Measurements from ENCODE around the gene TGFB3.
"Not testable (repeated sequence)": the region's sequence is repeated elsewhere in the genome, so short reads cannot be mapped to it uniquely, and the experiment has no call there.

Gene TGFB3

GRCh38 chr14:75981426-75982265 is at the start of gene TGFB3:
TSS of gene TGFB3 (minus strand) at chr14:75981995. CDS start at chr14:75980893, 1,102 bp downstream.
- peak; percentile 44 for DNase-seq (ENCODE audit: low spot score)

- no peak for DNase-seq (ENCODE audit: low spot score)
Observed at GRCh38 chr14:76024211-76024907, 42.6 kb upstream of the TGFB3 start.

DNA sequence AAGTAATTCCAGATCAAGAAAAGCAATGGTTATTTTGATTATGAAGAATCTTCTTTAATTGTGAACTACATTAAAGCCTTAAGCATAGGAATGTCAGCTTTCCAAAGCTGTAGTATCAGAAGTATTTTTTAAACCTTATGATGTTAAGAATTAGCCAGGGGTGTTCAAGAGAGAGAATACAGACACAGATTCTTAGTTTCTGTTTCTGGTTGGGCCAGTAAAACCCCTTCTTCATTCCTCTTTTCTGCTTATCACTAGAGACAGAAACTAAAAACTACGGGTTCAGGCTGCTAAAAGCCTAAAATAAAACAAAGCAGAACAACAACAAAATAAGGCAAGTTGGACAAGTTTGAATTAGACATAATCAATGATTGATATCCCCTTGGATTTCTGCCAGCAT is 42.0 kb upstream of the TGFB3 start:
- DNase-seq (ENCODE audit: low spot score) = no peak

DNA sequence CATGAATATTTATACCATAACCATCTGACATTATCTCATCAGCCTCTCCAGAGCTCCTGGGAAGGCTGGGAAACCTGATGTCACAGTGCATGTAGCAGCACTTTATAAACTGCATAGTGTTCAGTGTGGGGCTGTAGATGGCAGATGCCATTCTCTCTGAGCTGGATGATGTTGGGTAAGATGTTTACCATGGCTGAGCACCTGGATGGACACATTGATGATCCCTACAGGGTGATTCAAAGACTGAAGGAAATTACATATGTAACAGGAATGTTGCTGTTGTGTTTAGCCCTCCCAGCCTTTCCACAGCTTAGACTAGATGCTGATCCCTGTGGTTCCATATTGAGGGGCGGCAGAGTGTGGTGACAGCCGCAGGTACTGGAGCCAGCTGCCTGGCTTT is 41.2 kb upstream of the TGFB3 start:
- no peak for DNase-seq (ENCODE audit: low spot score)

DNA sequence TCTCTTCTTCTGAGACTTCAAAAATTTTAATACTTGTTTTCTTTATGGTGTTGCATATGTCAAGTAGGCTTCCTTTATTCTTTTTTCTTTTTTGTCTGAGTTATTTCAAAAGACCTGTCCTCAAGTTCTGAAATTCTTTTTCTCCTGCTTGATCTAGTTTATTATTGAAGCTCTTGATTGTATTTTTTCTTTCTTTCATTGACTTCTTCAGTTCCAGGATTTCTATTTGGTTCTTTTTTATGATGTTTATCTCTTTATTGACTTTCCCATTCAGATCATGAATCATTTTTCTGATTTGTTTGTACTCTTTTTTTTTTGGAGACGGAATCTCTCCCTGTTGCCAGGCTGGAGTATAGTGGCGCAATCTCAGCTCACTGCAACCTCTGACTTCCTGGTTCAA is 37.9 kb upstream of the TGFB3 start:
- no peak for DNase-seq (ENCODE audit: low spot score)

- DNase-seq (ENCODE audit: low spot score) = no peak
Observed at GRCh38 chr14:76015668-76016067, 33.9 kb upstream of the TGFB3 start.

GRCh38 chr14:76015191-76015590 is 33.4 kb upstream of the TGFB3 start:
- no peak for DNase-seq (ENCODE audit: low spot score)

DNA sequence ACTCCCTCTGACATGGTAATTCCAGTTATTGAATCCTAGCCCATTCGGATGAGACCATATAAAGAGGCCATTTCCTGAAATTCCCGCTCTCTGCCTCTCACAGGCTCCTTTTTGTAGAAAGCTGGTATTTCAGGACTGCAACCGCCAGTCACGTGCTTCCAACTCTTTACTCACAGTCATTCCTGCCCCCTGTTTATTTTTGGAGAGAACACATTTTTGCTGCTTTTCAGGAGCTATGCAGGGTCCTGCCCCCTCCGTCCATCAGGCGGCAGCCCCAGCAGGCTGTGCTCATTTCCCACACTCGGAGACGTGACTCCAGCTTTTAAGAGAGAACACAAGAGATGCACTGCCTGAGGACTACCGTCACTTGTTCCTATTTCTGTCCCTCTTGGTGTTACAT is 30.6 kb upstream of the TGFB3 start:
- no peak for DNase-seq (ENCODE audit: low spot score)

DNA sequence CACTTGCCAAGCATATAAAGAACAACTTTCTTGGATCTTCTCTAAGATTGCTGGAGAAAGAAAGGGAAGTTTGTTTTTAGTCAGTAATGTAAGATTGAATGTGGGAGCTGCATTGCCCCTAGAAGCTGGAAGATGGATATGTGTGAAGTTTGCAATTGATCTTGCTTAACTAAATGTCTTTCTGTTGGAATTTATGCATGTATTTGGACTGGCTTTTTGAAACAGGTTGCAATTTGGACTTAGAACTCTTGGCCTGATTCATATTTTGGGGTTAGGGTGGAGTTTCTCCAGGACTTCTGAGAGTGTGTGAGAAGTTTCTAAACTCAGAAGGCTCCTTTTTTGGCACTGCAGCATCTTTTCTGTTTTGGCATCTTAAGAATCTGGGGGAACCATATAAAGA is 30.1 kb upstream of the TGFB3 start:
- no peak for DNase-seq (ENCODE audit: low spot score)

DNA sequence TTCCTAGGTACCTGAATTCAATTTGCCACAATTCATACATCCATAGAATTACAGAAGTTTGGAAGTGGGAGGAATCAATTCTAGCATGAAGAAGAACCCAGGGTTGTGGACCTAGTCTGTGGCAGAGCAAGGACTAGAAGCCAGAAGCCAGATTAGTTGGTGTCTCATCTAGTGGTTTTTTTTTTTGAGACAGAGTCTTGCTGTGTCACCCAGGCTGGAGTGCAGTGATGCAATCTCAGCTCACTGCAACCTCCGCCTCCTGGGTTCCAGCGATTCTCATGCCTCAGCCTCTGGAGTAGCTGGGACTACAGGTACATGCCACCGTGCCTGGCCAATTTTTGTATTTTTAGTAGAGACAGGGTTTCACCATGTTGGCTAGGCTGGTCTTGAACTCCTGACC is 27.8 kb upstream of the TGFB3 start:
- not testable (repeated sequence) for DNase-seq (ENCODE audit: low spot score)

GRCh38 chr14:76007852-76008251 is 26.1 kb upstream of the TGFB3 start:
- no peak for DNase-seq (ENCODE audit: low spot score)

- DNase-seq (ENCODE audit: low spot score) = no peak
Observed at GRCh38 chr14:76007379-76007778, 25.6 kb upstream of the TGFB3 start.

- DNase-seq (ENCODE audit: low spot score) = no peak
Observed at GRCh38 chr14:76006253-76006652, 24.5 kb upstream of the TGFB3 start.

DNA sequence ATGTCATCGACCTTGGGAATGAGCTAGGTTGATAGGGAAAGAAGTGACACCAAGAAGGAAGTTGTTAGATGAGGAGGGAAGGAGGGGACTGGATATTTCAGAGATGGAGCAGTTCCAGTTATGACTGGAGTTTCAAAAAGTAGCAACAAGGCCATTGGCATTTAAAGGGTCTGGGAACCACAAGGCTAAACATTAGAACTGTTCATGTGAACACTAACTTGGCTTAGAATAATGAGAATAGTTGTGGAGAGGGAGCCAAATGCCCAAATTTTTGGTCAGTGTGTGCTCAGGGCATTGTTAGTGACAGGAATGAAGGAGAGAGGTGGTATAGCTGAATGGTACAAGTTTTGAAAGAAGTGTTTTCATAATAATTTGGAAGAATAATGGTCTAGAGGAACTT is 20.6 kb upstream of the TGFB3 start:
- no peak for DNase-seq (ENCODE audit: low spot score)

DNA sequence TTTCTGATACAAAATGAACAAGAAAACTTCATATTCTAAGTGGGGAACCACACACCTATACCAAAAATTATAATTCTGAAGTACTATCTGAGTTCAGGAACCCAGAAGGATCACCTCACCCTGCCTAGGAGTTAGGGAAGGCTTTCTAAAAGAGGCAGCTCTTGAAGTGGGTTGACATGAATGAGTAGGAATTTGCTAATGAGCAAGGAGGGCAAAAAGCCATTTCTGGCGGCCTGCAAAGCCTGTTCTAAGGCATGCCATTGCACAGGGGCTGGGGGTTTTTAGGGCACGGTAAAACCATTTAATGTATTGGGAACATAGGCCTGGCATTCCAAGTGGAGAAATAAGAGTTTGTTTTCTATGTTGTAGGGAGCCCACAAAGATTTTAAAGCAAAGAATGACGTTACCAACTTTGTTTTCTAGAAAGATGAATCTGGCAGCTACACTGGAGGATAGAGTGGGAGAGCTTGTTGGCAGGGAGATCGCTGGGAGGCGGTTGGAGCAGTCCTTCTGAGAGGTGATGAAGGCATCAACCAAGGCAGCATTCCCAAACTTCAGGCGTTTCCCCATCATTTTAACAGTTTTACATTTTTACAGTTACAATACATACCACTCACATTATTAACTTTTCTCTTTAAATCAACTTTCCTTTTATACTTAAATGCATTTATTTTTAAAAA is 17.9 kb upstream of the TGFB3 start:
- no peak for DNase-seq (ENCODE audit: low spot score)

- DNase-seq (ENCODE audit: low spot score) = no peak
Observed at GRCh38 chr14:75996488-75996887, 14.7 kb upstream of the TGFB3 start.

- no peak for DNase-seq (ENCODE audit: low spot score)
Observed at GRCh38 chr14:75995372-75996041, 13.7 kb upstream of the TGFB3 start.

- no peak for DNase-seq (ENCODE audit: low spot score)
Observed at GRCh38 chr14:75993567-75994041, 11.8 kb upstream of the TGFB3 start.

DNA sequence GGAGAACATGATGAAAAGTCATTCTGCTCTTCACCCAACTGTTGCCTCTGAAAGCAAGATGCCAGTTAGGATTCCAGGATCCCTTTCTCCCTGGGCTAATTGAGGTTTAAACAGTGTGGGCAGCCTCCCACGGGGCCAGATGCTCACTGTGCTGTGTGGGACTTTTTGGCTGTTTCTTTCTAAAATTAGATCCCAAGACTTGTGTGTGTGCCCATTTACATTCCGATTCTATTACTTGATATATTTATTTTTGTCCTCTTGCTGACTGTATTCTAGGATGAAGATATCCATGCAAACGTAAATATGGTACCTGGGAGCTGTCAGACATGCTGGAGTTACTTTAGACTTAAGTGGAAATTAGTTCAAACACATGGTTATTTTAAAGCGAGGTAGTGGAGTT is 10.0 kb upstream of the TGFB3 start:
- no peak for DNase-seq (ENCODE audit: low spot score)

GRCh38 chr14:75990297-75990696 is 8.5 kb upstream of the TGFB3 start:
- DNase-seq (ENCODE audit: low spot score) = no peak

DNA sequence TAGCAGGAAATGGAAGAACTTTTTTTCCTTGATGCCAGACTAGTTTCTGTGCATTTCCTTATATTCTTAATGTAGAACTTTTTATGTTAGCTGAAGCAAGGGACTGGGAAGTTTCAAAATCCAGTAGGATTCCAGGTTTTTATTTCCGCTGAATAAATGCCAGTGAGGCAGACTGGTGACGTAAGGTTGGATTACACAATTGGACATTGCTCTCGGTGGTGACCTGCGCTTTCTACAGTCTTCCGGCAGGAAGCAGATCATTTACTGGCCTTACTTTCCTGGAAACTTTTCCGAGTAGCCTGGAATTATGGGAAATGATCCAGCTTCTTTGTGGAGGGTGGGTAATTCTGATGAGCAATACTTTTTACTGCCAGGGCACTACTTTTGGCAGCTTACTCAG is 7.3 kb upstream of the TGFB3 start:
- peak; percentile 85 for DNase-seq (ENCODE audit: low spot score)

All from kidney capillary endothelial cell (primary cell).